ENCODE data around the gene POLE3.

Gene POLE3

GRCh38 chr9:113363336-113363735, 47.1 kb downstream of the POLE3 start:
- H3K4me1 ChIP-seq (ENCODE audit: control insufficient read depth in 1 of 2, insufficient read depth in 1 of 2, low read depth in 1 of 2, low read length in 1 of 2) = peaks cover 0 to 8% of the 10 kb centered on the region in 2 experiments
- no peaks in the 10 kb centered on the region for H3K36me3 ChIP-seq
- H3K27me3 ChIP-seq = no peaks in the 10 kb centered on the region
- no peaks in the 10 kb centered on the region for H3K9me3 ChIP-seq
- no peak overlapping the region for H3K27ac ChIP-seq
- TF ChIP-seq CTCF (IDR thresholded peaks at IDR 0.05) = no peak
- H3K4me3 ChIP-seq (ENCODE audit: low read depth in 1 of 2, low read length in 1 of 2) = no peak overlapping the region

GRCh38 chr9:113361304-113362018, 49.0 kb downstream of the POLE3 start:
- Histone ChIP-seq H3K27me3 (no peaks in the 10 kb centered on the region), H3K4me1 (ENCODE audit: control insufficient read depth in 1 of 2, insufficient read depth in 1 of 2, low read depth in 1 of 2, low read length in 1 of 2) (peaks cover 0 to 8% of the 10 kb centered on the region in 2 experiments), H3K9me3 (no peaks in the 10 kb centered on the region), H3K36me3 (no peaks in the 10 kb centered on the region), H3K27ac (no peak overlapping the region), H3K4me3 (ENCODE audit: low read depth in 1 of 2, low read length in 1 of 2) (no peak overlapping the region)
- no peak for TF ChIP-seq CTCF (IDR thresholded peaks at IDR 0.05)

GRCh38 chr9:113360242-113360842, 50.1 kb downstream of the POLE3 start:
- peaks cover 0 to 1% of the 10 kb centered on the region in 2 experiments for H3K4me1 ChIP-seq (ENCODE audit: control insufficient read depth in 1 of 2, insufficient read depth in 1 of 2, low read depth in 1 of 2, low read length in 1 of 2)
- no peaks in the 10 kb centered on the region for H3K27me3 ChIP-seq
- H3K27ac ChIP-seq = no peak overlapping the region
- H3K36me3 ChIP-seq = no peaks in the 10 kb centered on the region
- H3K4me3 ChIP-seq (ENCODE audit: low read depth in 1 of 2, low read length in 1 of 2) = no peak overlapping the region
- TF ChIP-seq CTCF (IDR thresholded peaks at IDR 0.05) = no peak
- H3K9me3 ChIP-seq = no peaks in the 10 kb centered on the region

GRCh38 chr9:113359385-113359784, 51.1 kb downstream of the POLE3 start:
- H3K4me1 ChIP-seq (ENCODE audit: control insufficient read depth in 1 of 2, insufficient read depth in 1 of 2, low read depth in 1 of 2, low read length in 1 of 2) = no peaks in the 10 kb centered on the region
- H3K36me3 ChIP-seq = no peaks in the 10 kb centered on the region
- H3K27ac ChIP-seq = no peak overlapping the region
- no peak overlapping the region for H3K4me3 ChIP-seq (ENCODE audit: low read depth in 1 of 2, low read length in 1 of 2)
- no peaks in the 10 kb centered on the region for H3K27me3 ChIP-seq
- H3K9me3 ChIP-seq = no peaks in the 10 kb centered on the region
- no peak for TF ChIP-seq CTCF (IDR thresholded peaks at IDR 0.05)

Data from neutrophil (primary cell).